ENCODE measurements around the gene DGKQ. TPM values are rescaled to one million over a fixed set of nuclear protein-coding genes. Genes with fewer than 3 reads are reported as not detected.

Gene DGKQ
- polyA plus RNA-seq, 1 experiment: 4.5 TPM

DNA sequence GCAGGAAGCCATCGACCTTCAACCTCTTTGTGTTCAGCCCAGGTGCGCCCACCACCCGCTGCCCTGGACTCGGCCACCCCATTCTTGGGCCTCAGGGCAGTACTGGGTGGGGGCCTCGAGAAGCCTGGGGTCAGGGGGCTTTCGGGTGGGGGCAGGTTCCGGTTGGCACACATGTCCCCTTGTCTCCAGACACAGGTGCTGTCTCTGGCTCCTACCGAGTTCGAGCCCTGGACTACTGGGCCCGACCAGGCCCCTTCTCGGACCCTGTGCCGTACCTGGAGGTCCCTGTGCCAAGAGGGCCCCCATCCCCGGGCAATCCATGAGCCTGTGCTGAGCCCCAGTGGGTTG, 30.7 kb upstream of the DGKQ start:
- no peak overlapping the region for H3K27ac ChIP-seq (ENCODE audit: low read depth, low read length)
- no peak for DNase-seq (ENCODE audit: low read depth, low spot score)
- peaks cover 74% of the 10 kb centered on the region for H3K27me3 ChIP-seq (ENCODE audit: control insufficient read depth, insufficient read depth, low read length)
- ChIA-PET POLR2A (no interaction called here), CTCF (no interaction called here)
- TF ChIP-seq, protein P1, sequence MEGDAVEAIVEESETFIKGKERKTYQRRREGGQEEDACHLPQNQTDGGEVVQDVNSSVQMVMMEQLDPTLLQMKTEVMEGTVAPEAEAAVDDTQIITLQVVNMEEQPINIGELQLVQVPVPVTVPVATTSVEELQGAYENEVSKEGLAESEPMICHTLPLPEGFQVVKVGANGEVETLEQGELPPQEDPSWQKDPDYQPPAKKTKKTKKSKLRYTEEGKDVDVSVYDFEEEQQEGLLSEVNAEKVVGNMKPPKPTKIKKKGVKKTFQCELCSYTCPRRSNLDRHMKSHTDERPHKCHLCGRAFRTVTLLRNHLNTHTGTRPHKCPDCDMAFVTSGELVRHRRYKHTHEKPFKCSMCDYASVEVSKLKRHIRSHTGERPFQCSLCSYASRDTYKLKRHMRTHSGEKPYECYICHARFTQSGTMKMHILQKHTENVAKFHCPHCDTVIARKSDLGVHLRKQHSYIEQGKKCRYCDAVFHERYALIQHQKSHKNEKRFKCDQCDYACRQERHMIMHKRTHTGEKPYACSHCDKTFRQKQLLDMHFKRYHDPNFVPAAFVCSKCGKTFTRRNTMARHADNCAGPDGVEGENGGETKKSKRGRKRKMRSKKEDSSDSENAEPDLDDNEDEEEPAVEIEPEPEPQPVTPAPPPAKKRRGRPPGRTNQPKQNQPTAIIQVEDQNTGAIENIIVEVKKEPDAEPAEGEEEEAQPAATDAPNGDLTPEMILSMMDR (IDR thresholded peaks at IDR 0.05; ENCODE audit: low read depth, low read length): no peak
- peaks cover 12% of the 10 kb centered on the region for H3K9me3 ChIP-seq (ENCODE audit: control insufficient read depth, insufficient read depth, low read length)
- H3K4me3 ChIP-seq (ENCODE audit: low read depth, low read length): no peak overlapping the region

DNA sequence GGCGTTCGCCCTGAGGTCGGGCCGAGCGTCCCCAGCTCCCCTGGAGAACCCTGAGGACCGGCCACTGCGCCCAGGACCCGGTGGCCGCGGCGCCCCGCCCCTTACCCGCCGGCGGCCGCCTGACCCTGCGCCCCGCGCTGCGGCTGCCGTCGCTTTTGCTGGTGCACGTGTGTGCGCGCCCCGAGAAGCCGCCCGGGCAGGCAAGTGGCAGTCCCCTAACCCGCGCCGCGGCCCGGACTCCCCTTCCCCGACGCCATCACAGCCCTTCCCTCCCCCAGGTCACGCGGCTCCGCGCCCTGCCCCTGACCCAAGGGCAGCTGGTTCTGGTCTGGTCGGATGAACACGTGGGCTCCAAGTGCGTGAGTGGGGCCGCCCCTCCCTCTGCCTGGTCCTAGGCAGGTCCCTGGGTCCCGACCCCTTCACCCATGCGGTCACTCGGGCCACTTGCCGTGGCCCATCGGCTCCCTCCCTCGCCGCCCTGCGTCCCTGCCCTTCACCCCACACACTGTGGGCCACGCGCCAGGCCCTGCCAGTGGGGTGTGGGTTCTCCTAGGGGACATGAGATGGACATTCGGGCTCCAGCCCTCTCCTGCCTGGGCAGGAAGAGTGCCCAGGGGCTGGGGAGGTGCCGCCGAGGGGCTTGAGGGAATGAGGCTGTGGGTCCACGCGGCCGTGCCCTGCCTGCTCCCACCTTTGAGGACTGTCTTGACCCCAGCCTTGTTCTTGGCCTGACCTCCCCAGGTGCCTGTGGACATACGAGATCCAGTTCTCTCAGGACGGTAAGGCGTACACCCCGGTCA, 30.1 kb upstream of the DGKQ start:
- DNase-seq (ENCODE audit: low read depth, low spot score): no peak
- H3K9me3 ChIP-seq (ENCODE audit: control insufficient read depth, insufficient read depth, low read length): peaks cover 8% of the 10 kb centered on the region
- peaks cover 69% of the 10 kb centered on the region for H3K27me3 ChIP-seq (ENCODE audit: control insufficient read depth, insufficient read depth, low read length)
- CTCF ChIA-PET: no interaction called here
- no peak overlapping the region for H3K4me3 ChIP-seq (ENCODE audit: low read depth, low read length)
- TF ChIP-seq, protein P1 (IDR thresholded peaks at IDR 0.05; ENCODE audit: low read depth, low read length): no peak
- H3K27ac ChIP-seq (ENCODE audit: low read depth, low read length): no peak overlapping the region
- POLR2A ChIA-PET: no interaction called here

DNA sequence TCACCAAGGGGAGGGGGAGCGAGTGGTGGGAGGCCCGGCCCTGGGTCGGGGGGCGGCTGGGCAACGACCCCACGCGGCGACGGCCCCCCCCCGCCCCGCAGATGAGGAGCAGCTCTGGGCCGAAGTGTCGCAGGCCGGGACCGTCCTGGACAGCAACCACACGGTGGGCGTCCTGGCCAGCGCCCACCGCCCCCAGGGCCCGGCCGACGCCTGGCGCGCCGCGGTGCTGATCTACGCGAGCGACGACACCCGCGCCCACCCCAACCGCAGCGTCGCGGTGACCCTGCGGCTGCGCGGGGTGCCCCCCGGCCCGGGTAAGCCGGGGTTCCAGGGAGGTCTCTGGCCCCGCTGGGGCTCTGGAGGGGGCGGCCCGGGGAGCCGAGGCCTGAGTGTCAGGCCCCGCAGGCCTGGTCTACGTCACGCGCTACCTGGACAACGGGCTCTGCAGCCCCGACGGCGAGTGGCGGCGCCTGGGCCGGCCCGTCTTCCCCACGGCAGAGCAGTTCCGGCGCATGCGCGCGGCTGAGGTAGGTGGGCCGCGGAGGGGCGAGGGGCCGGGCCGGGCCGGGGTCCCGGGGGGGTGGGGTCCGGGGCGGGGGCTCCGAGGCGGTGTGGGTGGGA, 29.4 kb upstream of the DGKQ start:
- peaks cover 69% of the 10 kb centered on the region for H3K27me3 ChIP-seq (ENCODE audit: control insufficient read depth, insufficient read depth, low read length)
- CTCF ChIA-PET: no interaction called here
- H3K27ac ChIP-seq (ENCODE audit: low read depth, low read length): no peak overlapping the region
- no peak overlapping the region for H3K4me3 ChIP-seq (ENCODE audit: low read depth, low read length)
- DNase-seq (ENCODE audit: low read depth, low spot score): no peak
- TF ChIP-seq, protein P1 (IDR thresholded peaks at IDR 0.05; ENCODE audit: low read depth, low read length): no peak
- POLR2A ChIA-PET: interaction anchor here (1.4 kb wide), 1 partner anchor 15 kb away, joined by 4 read pairs; no protein-coding TSS in a partner anchor
- peaks cover 8% of the 10 kb centered on the region for H3K9me3 ChIP-seq (ENCODE audit: control insufficient read depth, insufficient read depth, low read length)

GRCh38 chr4:1002131-1002630, 28.8 kb upstream of the DGKQ start:
- POLR2A ChIA-PET: interaction anchor here (1.4 kb wide), 1 partner anchor 14 kb away, joined by 4 read pairs; no protein-coding TSS in a partner anchor
- TF ChIP-seq, protein P1 (IDR thresholded peaks at IDR 0.05; ENCODE audit: low read depth, low read length): no peak

GRCh38 chr4:1001561-1002130, 28.3 kb upstream of the DGKQ start:
- H3K27me3 ChIP-seq (ENCODE audit: control insufficient read depth, insufficient read depth, low read length): peaks cover 68% of the 10 kb centered on the region
- ChIA-PET CTCF (no interaction called here), POLR2A (interaction anchor here (1.4 kb wide), 1 partner anchor 14 kb away, joined by 4 read pairs; no protein-coding TSS in a partner anchor)
- TF ChIP-seq, protein P1 (IDR thresholded peaks at IDR 0.05; ENCODE audit: low read depth, low read length): no peak
- H3K9me3 ChIP-seq (ENCODE audit: control insufficient read depth, insufficient read depth, low read length): peaks cover 3% of the 10 kb centered on the region
- no peak overlapping the region for H3K4me3 ChIP-seq (ENCODE audit: low read depth, low read length)
- H3K27ac ChIP-seq (ENCODE audit: low read depth, low read length): no peak overlapping the region
- no peak for DNase-seq (ENCODE audit: low read depth, low spot score)

More at GRCh38 chr4:1002131-1002630, 28.8 kb upstream of the DGKQ start:
- Histone ChIP-seq H3K27me3 (ENCODE audit: control insufficient read depth, insufficient read depth, low read length) (peaks cover 69% of the 10 kb centered on the region), H3K4me3 (ENCODE audit: low read depth, low read length) (no peak overlapping the region), H3K9me3 (ENCODE audit: control insufficient read depth, insufficient read depth, low read length) (peaks cover 8% of the 10 kb centered on the region), H3K27ac (ENCODE audit: low read depth, low read length) (no peak overlapping the region)
- CTCF ChIA-PET: no interaction called here
- no peak for DNase-seq (ENCODE audit: low read depth, low spot score)
